HG03457 (cell line): ENCODE results near the gene CRIM1.

Experiments used
- ATAC-seq: cut with Tn5 transposase; IDR thresholded peaks from one replicate; pipeline ENCODE4 v1.9.1; 2021; ENCODE audit warnings: moderate number of reproducible peaks; ENCODE audit not compliant: unreplicated experiment

Gene CRIM1

DNA sequence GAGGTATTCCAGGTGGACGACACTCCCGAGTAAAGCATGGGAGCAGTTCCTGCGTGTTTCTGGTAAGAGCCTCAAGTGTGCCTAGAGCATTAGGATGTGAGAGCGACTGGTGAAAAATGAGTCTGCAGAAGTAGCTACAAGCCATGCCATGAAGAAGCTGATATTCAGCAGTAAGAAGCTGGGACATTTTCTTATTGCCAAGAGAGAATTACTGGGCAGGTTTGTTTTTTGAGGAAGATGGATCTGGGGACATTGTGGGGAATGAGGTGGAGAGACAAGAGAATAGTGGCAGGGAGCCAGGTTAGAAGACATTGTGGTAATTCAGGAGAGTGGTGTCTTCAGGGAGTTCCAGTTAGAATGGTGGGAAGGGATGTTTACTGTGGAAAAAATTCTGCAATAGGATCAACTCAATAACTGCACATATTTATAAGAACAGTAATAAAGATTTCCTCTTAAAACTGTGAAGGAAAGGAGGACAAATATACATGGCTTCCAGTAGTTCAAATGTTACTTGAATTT lies 38.2 kb downstream of the CRIM1 start:
- no peak for ATAC-seq

GRCh38 chr2:36394804-36395203 lies 39.2 kb downstream of the CRIM1 start:
- ATAC-seq = no peak

DNA sequence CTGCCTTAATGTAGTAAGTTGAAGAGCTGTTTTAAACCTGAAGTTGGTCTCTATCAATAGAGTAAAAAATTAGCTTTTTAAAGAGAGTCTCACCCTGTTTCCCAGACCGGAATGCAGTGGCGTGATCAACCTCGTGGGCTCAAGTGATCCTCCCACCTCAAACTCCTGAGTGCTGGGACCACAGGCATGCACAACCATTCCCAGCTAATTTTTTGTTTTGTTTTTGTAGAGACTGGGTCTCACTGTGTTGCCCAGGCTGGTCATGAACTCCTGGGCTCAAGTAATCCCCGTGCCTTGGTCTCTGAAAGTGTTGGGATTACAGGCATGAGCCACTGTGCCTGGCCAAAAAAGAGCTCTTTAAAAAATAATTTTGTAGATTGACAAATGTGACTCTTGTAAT lies 40.3 kb downstream of the CRIM1 start:
- no peak for ATAC-seq

DNA sequence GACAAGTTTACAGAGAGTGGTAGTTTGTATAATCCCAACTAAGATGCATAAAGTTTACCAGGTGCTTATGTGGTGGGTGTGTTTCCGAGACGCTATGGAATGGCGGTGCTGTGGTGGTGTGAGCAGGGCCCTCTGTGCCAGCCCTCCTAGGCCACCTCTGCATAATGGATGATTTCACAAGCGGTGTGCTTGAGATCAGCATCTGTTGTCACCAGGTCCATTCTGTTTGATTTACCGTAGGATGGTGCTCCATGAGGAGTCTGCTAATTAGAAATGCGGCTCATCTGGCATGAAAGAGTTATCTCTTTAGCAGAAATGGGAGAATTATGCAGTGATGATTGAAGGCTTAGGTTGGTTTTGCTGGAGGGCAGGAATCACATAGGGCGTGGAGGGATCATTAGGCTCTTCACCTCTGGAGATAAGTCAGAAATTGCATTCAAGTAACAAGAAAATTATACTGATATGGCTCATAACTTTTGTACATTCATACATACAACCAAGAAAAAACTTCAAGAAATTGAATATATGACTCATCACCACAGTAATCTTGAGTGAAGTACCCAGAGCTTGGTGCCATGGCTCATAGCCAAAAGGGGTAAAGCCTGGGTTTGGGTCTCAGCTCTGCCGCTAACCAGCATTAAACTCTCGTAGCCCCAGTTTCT lies 41.4 kb downstream of the CRIM1 start:
- ATAC-seq = no peak

DNA sequence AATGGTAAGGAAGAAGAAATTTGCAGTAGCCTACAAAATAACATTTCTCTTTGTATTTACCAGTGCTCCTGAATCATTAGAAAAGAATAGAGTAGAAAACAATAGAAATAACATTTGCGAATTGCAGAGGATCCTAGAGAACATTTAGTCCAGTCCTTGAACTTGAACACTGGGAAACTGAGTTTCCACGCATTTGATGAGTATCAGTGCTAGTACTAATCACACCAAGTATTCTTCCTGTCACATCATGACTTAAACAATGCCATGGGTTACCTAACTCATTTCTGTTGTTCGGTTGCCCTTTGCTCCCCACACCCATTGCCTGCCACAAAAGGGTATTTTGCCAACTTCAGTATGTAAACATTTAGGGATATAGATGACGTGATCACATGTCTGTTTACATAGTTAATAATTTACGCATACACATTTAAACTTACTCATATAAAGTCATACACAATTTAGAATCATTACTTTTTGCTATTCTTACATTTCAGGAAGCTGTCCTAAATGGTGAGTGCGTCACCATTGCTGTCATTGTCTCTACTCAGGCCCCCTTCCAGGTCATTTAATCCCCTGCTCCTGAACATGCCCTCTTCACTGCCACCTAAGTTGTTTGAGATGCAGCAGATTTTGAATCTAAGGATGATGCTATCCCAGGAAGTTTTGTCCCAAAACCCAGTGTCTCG lies 42.3 kb downstream of the CRIM1 start:
- ATAC-seq = no peak

DNA sequence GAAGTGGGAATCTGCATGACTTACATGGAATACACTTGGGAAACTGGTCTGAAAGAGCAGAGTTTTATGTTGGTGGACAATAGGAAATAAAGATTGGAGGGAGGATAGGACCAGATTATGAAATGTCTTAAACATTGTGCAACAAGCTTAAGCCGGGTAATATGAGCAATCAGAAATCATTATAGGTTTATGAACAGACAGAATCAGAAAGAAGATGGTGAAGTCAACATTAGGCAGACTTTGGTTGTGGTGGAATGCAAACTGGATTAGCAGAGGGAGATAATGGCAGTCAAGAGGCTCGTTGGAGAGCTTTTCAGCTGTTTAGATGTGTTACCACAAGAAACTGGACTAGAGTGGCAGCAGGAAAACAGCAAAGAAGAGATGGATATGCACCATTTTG lies 43.5 kb downstream of the CRIM1 start:
- ATAC-seq = no peak

DNA sequence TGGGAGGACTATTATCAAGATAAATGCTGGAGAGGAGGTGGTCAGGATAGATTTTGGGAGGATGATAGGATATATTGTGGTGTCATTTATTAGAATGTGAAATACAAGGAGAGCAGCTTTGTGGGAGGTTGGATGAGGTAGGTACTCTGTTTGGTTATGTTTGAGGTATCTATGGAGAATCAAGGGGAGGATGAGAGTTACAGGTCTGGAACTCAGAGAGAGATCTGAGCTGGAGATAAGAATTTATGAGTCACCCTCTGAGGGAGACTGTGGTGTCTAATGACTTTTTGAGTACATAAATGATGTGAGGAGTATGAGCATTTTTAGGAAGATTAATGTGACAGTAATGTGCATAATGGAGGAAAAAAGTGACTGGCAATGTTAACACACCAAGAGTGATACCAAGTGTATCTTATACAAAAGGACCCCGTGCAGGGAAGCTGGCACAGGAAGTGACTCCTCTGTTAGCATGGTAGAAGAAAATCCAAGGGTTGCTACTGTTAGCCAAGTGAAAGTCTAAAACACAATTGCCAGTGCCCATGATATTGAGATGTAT lies 48.2 kb downstream of the CRIM1 start:
- peak; percentile 60 for ATAC-seq

- no peak for ATAC-seq
Measured at GRCh38 chr2:36404318-36404717, 48.7 kb downstream of the CRIM1 start.

DNA sequence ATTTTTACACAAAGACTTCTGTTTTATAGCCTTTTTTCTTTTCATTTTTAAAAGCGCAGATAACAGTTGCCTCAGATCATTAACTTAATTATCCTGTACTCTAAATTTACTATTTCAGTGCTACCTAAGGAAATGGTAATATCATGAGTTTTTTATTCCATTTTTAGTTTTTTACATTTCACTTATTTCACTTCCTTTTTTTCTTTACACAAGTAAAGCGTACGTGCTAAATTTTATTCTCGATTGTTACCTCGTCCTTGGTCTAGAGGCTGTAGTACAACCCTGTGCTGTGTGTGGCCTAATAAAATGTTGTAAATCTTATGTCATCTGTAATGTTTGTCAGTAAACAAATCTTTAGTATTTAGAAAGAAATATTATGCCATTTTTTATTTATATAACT lies 49.2 kb downstream of the CRIM1 start:
- ATAC-seq = no peak

DNA sequence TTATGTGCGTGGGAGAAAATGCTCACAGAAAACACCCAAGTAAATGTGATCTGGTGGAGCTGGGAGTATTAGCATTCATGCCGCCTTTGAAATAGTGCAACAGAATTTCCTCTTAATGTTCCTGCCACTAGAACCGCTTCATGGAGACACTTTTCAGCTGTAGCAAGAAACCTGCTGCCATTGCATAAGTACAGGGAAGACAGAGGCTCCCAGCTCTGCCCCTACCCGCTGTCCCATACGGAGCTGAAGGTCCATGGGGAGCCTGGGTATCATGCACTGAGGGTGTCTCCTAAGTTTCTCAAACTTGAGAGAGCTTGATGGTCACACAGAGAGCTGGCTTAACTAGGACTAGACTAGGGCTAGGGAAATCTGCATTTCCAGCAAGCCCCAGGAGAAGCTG lies 49.6 kb downstream of the CRIM1 start:
- ATAC-seq = no peak

- ATAC-seq = no peak
Measured at GRCh38 chr2:36406296-36406695, 50.7 kb downstream of the CRIM1 start.

DNA sequence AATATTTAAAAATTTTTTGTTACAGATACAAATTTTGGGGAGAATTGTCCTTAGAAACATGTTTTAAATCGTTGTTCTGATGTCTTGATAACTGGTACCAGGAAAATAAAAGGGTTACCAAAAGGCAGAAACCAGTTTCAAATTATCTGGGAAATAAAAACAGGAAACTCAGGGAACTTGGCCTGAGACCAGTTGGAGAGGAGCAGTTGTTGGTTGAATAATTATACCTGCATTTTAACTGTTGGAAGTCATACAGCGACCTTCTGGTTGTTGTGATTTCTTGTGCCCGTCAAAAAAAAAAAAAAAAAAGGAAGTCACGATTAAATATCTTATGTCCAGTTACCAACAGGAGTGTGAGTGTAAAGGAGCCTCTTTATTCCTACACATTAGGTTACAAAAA lies 51.8 kb downstream of the CRIM1 start:
- no peak for ATAC-seq

- no peak for ATAC-seq
Measured at GRCh38 chr2:36408198-36408703, 52.7 kb downstream of the CRIM1 start.

DNA sequence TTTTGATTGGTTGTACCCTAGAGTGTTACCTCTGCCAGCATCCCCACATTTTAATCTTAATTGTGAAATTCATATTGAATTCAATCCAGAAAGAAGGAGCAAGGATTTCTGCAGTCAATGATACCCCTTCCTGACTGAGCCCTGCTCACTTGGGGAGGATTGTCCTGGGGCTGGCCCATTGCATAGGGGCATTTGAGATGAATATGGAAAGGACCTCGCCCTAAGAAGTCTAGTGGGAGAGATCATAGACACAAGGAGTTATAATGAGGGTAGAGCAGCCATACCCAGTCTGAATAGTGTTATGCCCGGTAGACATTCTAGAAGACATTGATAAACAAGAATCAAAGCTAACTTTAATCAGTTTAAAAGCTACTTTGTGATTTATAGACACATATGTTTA lies 53.8 kb downstream of the CRIM1 start:
- ATAC-seq = no peak

DNA sequence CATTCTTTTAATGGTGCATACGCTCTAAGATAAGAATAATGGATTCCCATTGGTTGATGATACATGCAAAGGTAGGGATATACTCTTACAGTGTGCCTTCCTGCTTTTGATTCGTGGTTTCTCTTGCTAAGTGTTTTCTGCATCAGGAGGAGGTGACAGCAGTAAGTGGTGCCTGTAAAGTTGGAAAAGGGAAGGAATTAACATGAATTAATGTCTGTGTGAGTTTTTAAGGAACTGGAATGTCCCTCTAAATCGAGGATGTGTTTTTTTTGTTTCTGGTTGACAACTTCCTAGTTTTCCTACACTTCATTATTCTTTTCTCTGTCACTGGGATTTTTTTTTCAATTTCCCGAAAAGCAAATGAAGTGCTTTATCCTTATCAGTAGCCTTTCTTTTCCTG lies 54.4 kb downstream of the CRIM1 start:
- no peak for ATAC-seq

DNA sequence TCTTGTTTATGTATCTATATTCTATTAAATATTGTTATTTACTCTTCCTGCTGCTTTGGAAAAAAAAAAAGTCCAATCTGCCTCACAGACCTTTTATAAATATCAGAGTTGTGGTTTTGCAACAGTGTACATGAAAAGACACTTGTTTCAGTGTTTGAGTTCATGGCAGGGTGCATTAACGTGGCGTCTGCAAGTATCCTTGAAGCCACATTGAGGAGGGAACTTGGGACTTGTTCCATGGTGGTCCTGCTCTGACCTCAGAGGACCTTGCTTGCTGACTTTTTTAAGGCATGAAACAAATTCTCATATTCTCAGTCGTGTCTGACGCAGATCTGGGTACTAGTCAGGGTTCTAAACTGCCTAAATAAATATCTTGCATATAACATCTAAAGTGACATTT lies 55.1 kb downstream of the CRIM1 start:
- no peak for ATAC-seq

DNA sequence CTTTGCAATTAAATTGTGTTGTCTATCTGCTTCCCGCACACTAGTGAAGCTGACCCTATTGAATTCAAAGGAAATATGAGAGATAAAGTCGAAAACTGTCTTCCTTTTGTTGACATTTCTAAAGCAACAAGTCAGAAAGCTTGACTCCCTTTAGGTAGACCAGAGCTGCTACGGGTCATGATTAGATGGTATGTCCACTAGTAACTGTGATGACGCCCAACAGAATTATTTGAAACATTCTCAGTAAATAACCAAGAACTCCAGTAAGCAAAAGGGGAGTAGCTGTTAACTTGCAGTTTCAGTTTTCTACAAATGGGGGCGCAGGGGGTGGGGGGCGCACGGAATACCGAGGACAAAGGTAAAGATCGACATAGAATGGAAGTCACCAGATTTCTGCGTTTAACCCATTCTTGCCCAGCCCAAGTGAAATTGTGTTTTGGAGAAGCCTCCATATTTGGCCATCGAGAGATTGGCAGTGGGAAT lies 56.4 kb downstream of the CRIM1 start:
- no peak for ATAC-seq

DNA sequence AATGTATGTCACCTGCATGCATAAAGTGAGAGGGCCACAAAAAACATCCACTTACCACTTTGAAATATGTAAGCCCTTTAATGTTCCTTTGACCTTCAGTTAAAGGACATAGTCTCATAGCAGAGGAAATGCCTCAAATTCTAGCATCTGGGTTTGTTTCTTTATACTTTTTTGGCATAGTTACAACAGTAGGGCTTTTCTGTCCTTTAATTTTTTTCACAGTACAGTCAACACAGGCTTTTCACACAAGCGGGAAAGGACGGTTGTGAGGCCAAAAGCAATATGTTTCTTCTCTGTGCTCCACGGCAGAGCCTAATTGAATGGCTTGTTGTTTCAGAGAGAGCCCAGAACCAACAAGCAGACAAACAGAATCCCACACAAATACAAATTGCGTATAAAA lies 57.6 kb downstream of the CRIM1 start:
- ATAC-seq = no peak

DNA sequence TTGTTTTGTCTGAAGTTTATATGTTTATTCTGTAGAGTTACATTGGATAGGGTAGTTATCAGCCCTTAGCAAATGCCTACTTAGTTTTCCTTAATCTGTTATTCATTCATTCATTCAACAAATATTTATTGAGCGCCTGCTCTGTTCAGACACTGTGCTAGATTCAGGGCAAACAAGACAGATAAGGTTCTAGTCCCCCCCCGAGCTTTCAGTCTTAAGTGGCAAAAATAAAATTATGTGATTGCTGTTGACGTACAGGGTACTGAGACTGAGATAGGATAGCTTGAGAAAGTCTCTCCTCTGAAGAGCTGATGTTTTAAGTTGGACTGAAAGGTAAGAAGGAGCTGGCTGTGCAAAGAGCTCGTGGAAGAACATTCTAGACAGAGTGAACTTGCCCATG lies 58.7 kb downstream of the CRIM1 start:
- ATAC-seq = no peak

DNA sequence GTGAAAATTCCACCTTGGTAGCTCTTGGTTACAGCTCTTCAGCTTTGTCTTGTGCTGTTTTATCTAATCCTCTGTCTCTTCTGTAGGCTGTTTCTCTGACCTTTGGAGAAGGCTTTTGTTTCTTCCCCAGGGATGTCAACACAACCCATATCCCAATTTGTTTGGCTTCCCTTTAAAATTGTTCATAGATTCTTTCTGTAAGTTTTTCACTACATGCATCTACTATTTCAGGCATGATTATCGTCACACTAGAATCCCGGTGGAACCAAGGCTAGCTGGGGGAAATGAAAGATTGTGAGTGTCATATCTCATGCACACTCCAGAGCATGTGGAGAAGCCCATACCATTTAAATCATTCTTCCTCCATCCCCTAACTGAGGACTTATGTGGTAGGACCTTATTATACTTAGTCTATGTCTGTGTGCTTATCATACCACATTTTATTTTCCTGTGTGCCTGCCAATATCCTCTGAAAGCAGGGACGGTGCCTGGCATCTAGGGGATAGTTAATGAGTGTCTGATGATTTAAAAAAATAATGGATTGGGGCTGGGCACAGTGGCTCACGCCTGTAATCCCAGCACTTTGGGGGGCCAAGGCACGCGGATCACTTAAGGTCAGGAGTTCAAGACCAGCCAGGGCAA lies 59.9 kb downstream of the CRIM1 start:
- no peak for ATAC-seq

DNA sequence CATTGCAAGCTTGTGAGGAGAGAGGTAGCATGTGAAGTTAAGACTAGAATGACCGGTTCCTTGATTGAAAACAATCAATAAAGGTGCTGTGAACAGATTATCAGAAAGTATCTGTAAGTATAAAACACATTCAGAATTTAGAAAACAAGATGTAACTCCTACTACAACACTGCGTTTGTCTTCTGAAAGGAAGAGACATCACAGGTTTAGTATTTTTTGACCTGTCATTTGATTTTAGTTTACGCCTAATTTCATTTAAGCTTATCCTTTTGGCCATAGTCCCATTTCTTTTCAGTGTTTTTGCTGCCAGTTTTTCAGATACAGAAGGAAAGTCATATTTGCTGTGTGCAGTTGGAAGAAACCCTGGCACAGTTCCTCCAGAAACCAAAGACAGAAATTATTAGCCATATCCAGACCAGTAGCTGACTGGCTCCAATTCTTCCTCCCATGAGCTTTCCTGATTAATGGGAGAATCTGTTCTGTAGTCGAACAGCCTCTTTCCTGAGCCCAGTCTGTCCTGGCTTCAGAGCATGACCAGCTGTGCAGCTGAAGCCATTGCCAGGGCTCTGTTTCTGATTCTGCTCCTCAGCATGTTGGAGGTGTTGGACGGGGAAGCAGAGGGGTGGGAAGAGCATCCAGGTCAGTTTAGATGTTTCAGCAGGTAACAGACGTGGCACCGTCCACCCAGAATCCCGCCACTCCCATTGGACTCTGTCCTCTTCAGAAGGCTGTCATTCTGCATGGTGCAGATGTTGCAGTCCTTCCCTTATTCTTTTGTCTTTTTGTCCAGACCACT lies 61.0 kb downstream of the CRIM1 start:
- no peak for ATAC-seq
